ENCODE results near the gene ERH.

The ERH gene

GRCh38 chr14:69398053-69398817 lies at the start of gene ERH, which contains the start of gene SLC39A9:
ERH (minus strand) TSS chr14:69398299; CDS start chr14:69398233, 66 bp downstream.
SLC39A9 (plus strand) TSS chr14:69398692; CDS start chr14:69399370, 678 bp downstream.
- no peak for TF ChIP-seq CTCF (IDR thresholded peaks at IDR 0.05; ENCODE audit: borderline replicate concordance, insufficient read depth, low read depth, low read length)
- peak within 1 kb of the TSS; percentile 96 for H3K4me3 ChIP-seq (ENCODE audit: low read depth, low read length)

- H3K4me3 ChIP-seq (ENCODE audit: low read depth, low read length) = no peak overlapping the region
- TF ChIP-seq CTCF (IDR thresholded peaks at IDR 0.05; ENCODE audit: borderline replicate concordance, insufficient read depth, low read depth, low read length) = no peak
Observed at GRCh38 chr14:69443296-69443805, 45.3 kb upstream of the ERH start.

- no peak for TF ChIP-seq CTCF (IDR thresholded peaks at IDR 0.05; ENCODE audit: borderline replicate concordance, insufficient read depth, low read depth, low read length)
- H3K4me3 ChIP-seq (ENCODE audit: low read depth, low read length) = no peak overlapping the region
Observed at GRCh38 chr14:69441948-69442347, 43.8 kb upstream of the ERH start.

GRCh38 chr14:69439521-69440270 lies 41.6 kb upstream of the ERH start:
- H3K4me3 ChIP-seq (ENCODE audit: low read depth, low read length) = no peak overlapping the region
- no peak for TF ChIP-seq CTCF (IDR thresholded peaks at IDR 0.05; ENCODE audit: borderline replicate concordance, insufficient read depth, low read depth, low read length)

GRCh38 chr14:69432364-69432763 lies 34.3 kb upstream of the ERH start:
- TF ChIP-seq CTCF (IDR thresholded peaks at IDR 0.05; ENCODE audit: borderline replicate concordance, insufficient read depth, low read depth, low read length) = no peak
- H3K4me3 ChIP-seq (ENCODE audit: low read depth, low read length) = no peak overlapping the region

- H3K4me3 ChIP-seq (ENCODE audit: low read depth, low read length) = no peak overlapping the region
- TF ChIP-seq CTCF (IDR thresholded peaks at IDR 0.05; ENCODE audit: borderline replicate concordance, insufficient read depth, low read depth, low read length) = no peak
Observed at GRCh38 chr14:69430306-69430939, 32.3 kb upstream of the ERH start.
